Prostate gland (tissue), 2 donors: Measurements from ENCODE around the gene CLDN10. TPM values are rescaled to one million over a fixed set of nuclear protein-coding genes. Genes with fewer than 3 reads are reported as not detected.

Experiments
- DNase-seq: peaks from one replicate; pipeline ENCODE4 v3.0.0-alpha.2; 2019; ENCODE audit warnings: low spot score
- H3K27ac ChIP-seq, 2 donors: fragments of 200-600 bp; sonication (generic); 2 replicates each; pipeline ENCODE4 v1.5.1; 2017 to 2019
- H3K27me3 ChIP-seq: fragments of 200-600 bp; sonication (generic); replicated peaks from 2 replicates; pipeline ENCODE4 v1.5.1; 2019; ENCODE audit not compliant: insufficient read depth
- H3K36me3 ChIP-seq, 2 donors: fragments of 200-600 bp; sonication (generic); 1 replicate in 1 of 2; 2 replicates in 1 of 2; pipeline versions ENCODE4 v1.5.1 to v1.8.1; 2017 to 2019
- H3K4me1 ChIP-seq: fragments of 200-600 bp; sonication (generic); replicated peaks from 2 replicates; pipeline ENCODE4 v1.5.1; 2019
- H3K4me3 ChIP-seq, 2 donors: fragments of 200-600 bp; sonication (generic); 2 replicates each; pipeline ENCODE4 v1.5.1; 2017 to 2019
- H3K9me3 ChIP-seq: fragments of 200-600 bp; sonication (generic); 2 replicates; pipeline ENCODE4 v1.5.1; 2017
- CTCF ChIP-seq, 4 experiments: fragments of 200-600 bp in 2 of 4; fragments of 450-650 bp in 2 of 4; sonication (generic) in 2 of 4; IDR thresholded peaks; 1 replicate in 3 of 4; 2 replicates in 1 of 4; pipeline ENCODE4 v1.5.1; 2016 to 2019; ENCODE audit warnings: antibody characterized with exemption in 4 of 4, mild to moderate bottlenecking in 2 of 4, moderate library complexity in 2 of 4
- POLR2A ChIP-seq: fragments of 450-650 bp; IDR thresholded peaks from one replicate; pipeline ENCODE4 v1.6.1; 2016; ENCODE audit warnings: antibody characterized with exemption, mild to moderate bottlenecking
- POLR2AphosphoS5 ChIP-seq: sonication (generic); formaldehyde crosslinking; IDR thresholded peaks from one replicate; pipeline ENCODE4 v1.6.1; 2017; ENCODE audit warnings: antibody characterized with exemption
- WGBS: methylation state at CpG from one replicate; pipeline ENCODE4 v1.1.5; 2018; 5-methylcytosine and 5-hydroxymethylcytosine counted together
- intact Hi-C: fragments of 100-400 bp; cut with DNase I; formaldehyde crosslinking; loops from one replicate; pipeline ENCODE4 v1.14.2; 2022
- total RNA-seq, 2 donors: library from RNA; depleted of rRNA; stranded (reverse); fragments of >200 nt; gene quantifications; one replicate each; pipeline ENCODE4 v1.1.0, GENCODE V29; 2016

The CLDN10 gene
- total RNA-seq, 2 donors from 2014 or later: 1.5 to 8.0 TPM

- H3K9me3 ChIP-seq: no peaks in the 10 kb centered on the region
- H3K36me3 ChIP-seq: no peaks in the 10 kb centered on the region
- no peak overlapping the region for H3K27ac ChIP-seq
- intact Hi-C loops: loop anchor here (2.0 to 5.0 kb wide), 2 partner anchors 38 to 211 kb away; no protein-coding TSS in a partner anchor
- 18% methylated on average over 5 of the region's 5 CpGs for WGBS
- H3K4me3 ChIP-seq: no peak overlapping the region
- no peak for TF ChIP-seq POLR2AphosphoS5
- TF ChIP-seq POLR2A: no peak
- TF ChIP-seq CTCF (IDR thresholded peaks at IDR 0.05): peak in 3 of 4 experiments; percentile 57 to 61 (median 57)
- DNase-seq: no peak
- no peaks in the 10 kb centered on the region for H3K27me3 ChIP-seq
- peaks cover 8% of the 10 kb centered on the region for H3K4me1 ChIP-seq
Measured at GRCh38 chr13:95624020-95624419, 71.5 kb downstream of the CLDN10 start.

GRCh38 chr13:95626768-95627167 lies 74.2 kb downstream of the CLDN10 start:
- no peak for DNase-seq
- H3K27me3 ChIP-seq: no peaks in the 10 kb centered on the region
- TF ChIP-seq POLR2AphosphoS5: no peak
- TF ChIP-seq POLR2A: no peak
- no peak for TF ChIP-seq CTCF (IDR thresholded peaks at IDR 0.05)
- no peak overlapping the region for H3K4me3 ChIP-seq
- H3K36me3 ChIP-seq: no peaks in the 10 kb centered on the region
- H3K27ac ChIP-seq: no peak overlapping the region
- no peaks in the 10 kb centered on the region for H3K9me3 ChIP-seq
- intact Hi-C loops: no loop called here
- no peaks in the 10 kb centered on the region for H3K4me1 ChIP-seq

- Histone ChIP-seq H3K27me3 (no peaks in the 10 kb centered on the region), H3K4me3 (no peak overlapping the region), H3K27ac (no peak overlapping the region), H3K9me3 (no peaks in the 10 kb centered on the region), H3K36me3 (no peaks in the 10 kb centered on the region), H3K4me1 (no peaks in the 10 kb centered on the region)
- DNase-seq: no peak
- WGBS: 95% methylated on average over 1 of the region's 1 CpG
- intact Hi-C loops: no loop called here
- TF ChIP-seq POLR2A (no peak), CTCF (IDR thresholded peaks at IDR 0.05) (no peak), POLR2AphosphoS5 (no peak)
Measured at GRCh38 chr13:95627590-95627989, 75.1 kb downstream of the CLDN10 start.

GRCh38 chr13:95628488-95628887 lies 76.0 kb downstream of the CLDN10 start:
- Histone ChIP-seq H3K36me3 (no peaks in the 10 kb centered on the region), H3K4me3 (no peak overlapping the region), H3K4me1 (no peaks in the 10 kb centered on the region), H3K9me3 (no peaks in the 10 kb centered on the region), H3K27ac (no peak overlapping the region), H3K27me3 (no peaks in the 10 kb centered on the region)
- intact Hi-C loops: no loop called here
- TF ChIP-seq POLR2AphosphoS5: no peak
- no peak for TF ChIP-seq POLR2A
- no peak for TF ChIP-seq CTCF (IDR thresholded peaks at IDR 0.05)
- WGBS: 100% methylated on average over 1 of the region's 1 CpG
- DNase-seq: no peak

- intact Hi-C loops: no loop called here
- H3K9me3 ChIP-seq: no peaks in the 10 kb centered on the region
- no peak overlapping the region for H3K4me3 ChIP-seq
- DNase-seq: no peak
- H3K36me3 ChIP-seq: no peaks in the 10 kb centered on the region
- WGBS: 87% methylated on average over 4 of the region's 4 CpGs
- no peak overlapping the region for H3K27ac ChIP-seq
- no peaks in the 10 kb centered on the region for H3K4me1 ChIP-seq
- no peaks in the 10 kb centered on the region for H3K27me3 ChIP-seq
- TF ChIP-seq POLR2AphosphoS5 (no peak), CTCF (IDR thresholded peaks at IDR 0.05) (no peak), POLR2A (no peak)
Measured at GRCh38 chr13:95629071-95629470, 76.6 kb downstream of the CLDN10 start.
